Suprapubic skin (tissue), 3 donors: Measurements from ENCODE around the gene DNAJA2.

Experiments
- EP300 ChIP-seq: sonication (generic); formaldehyde crosslinking; IDR thresholded peaks from one replicate; pipeline ENCODE4 v1.6.1; 2017; ENCODE audit warnings: antibody characterized with exemption
- POLR2A ChIP-seq, 2 donors: fragments of 450-650 bp; IDR thresholded peaks; one replicate each; pipeline ENCODE4 v1.6.1; 2017; ENCODE audit warnings: antibody characterized with exemption in 2 of 2, mild to moderate bottlenecking in 2 of 2, moderate library complexity in 2 of 2
- TF ChIP-seq, protein P1 (sequence below), 2 donors: fragments of 200-600 bp in 1 of 2; fragments of 450-650 bp in 1 of 2; sonication (generic) in 1 of 2; IDR thresholded peaks; one replicate each; pipeline ENCODE4 v1.5.1; 2016 to 2019; ENCODE audit warnings: antibody characterized with exemption in 2 of 2, mild to moderate bottlenecking in 1 of 2, moderate library complexity in 1 of 2

DNA sequence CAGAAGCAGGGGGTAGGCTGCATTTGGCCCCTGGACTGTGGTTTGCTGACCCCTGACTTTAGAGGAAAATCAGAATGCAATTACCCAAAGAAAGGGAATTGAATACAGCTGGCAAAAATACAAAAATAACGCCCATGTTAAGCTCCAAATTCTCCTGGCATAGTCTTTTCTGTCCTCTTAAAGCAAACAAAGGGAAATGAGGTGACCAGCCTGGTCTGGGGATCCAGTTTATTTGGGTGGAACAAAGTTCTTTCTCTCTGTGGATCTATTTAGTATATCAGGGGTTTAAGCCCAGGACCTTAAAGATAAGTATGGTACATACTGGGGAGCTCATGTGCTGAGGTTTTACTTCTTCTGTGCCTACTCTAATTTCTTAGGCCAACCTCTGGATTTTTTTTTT, 23.5 kb downstream of the DNAJA2 start:
- no peak for TF ChIP-seq EP300
- TF ChIP-seq, protein P1, sequence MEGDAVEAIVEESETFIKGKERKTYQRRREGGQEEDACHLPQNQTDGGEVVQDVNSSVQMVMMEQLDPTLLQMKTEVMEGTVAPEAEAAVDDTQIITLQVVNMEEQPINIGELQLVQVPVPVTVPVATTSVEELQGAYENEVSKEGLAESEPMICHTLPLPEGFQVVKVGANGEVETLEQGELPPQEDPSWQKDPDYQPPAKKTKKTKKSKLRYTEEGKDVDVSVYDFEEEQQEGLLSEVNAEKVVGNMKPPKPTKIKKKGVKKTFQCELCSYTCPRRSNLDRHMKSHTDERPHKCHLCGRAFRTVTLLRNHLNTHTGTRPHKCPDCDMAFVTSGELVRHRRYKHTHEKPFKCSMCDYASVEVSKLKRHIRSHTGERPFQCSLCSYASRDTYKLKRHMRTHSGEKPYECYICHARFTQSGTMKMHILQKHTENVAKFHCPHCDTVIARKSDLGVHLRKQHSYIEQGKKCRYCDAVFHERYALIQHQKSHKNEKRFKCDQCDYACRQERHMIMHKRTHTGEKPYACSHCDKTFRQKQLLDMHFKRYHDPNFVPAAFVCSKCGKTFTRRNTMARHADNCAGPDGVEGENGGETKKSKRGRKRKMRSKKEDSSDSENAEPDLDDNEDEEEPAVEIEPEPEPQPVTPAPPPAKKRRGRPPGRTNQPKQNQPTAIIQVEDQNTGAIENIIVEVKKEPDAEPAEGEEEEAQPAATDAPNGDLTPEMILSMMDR (IDR thresholded peaks at IDR 0.05) = no peak
- TF ChIP-seq POLR2A (IDR thresholded peaks at IDR 0.05) = no peak
